Osteocyte (in vitro differentiated cells): ENCODE measurements around the gene PIK3C2B. TPM values are rescaled to one million over a fixed set of nuclear protein-coding genes. Genes with fewer than 3 reads are reported as not detected.

Source experiments
- DNase-seq: peaks from one replicate; pipeline ENCODE4 v3.0.0; 2021; ENCODE audit warnings: mixed read lengths; ENCODE audit not compliant: unreplicated experiment; ENCODE audit errors: extremely low spot score
- H3K27ac Mint-ChIP-seq: one replicate; pipeline ENCODE4 v1.8.0; 2021; ENCODE audit warnings: mild to moderate bottlenecking, mixed read lengths; ENCODE audit not compliant: unreplicated experiment
- H3K27me3 Mint-ChIP-seq: one replicate; pipeline ENCODE4 v1.8.0; 2021; ENCODE audit warnings: mixed read lengths; ENCODE audit not compliant: unreplicated experiment
- H3K36me3 Mint-ChIP-seq: one replicate; pipeline ENCODE4 v1.8.0; 2021; ENCODE audit warnings: mixed read lengths; ENCODE audit not compliant: unreplicated experiment
- H3K4me1 Mint-ChIP-seq: one replicate; pipeline ENCODE4 v1.8.0; 2021; ENCODE audit warnings: mixed read lengths; ENCODE audit not compliant: unreplicated experiment
- H3K4me3 Mint-ChIP-seq: one replicate; pipeline ENCODE4 v1.8.0; 2021; ENCODE audit warnings: mild to moderate bottlenecking, moderate library complexity, mixed read lengths; ENCODE audit not compliant: unreplicated experiment
- H3K9me3 Mint-ChIP-seq: one replicate; pipeline ENCODE4 v1.8.0; 2021; ENCODE audit warnings: mixed read lengths; ENCODE audit not compliant: unreplicated experiment
- total RNA-seq: library from RNA; stranded (reverse); gene quantifications from 2 replicates; pipeline ENCODE4 v1.2.1, GENCODE V29; 2021
- TF ChIP-seq, protein P1 (sequence below): fragments of 200-600 bp; sonication (generic); IDR thresholded peaks from 2 replicates; pipeline ENCODE4 v1.5.0; 2021; ENCODE audit warnings: antibody characterized with exemption, mild to moderate bottlenecking, moderate library complexity

Gene PIK3C2B
- total RNA-seq, 1 donor from 2014 or later: 17.5 TPM

DNA sequence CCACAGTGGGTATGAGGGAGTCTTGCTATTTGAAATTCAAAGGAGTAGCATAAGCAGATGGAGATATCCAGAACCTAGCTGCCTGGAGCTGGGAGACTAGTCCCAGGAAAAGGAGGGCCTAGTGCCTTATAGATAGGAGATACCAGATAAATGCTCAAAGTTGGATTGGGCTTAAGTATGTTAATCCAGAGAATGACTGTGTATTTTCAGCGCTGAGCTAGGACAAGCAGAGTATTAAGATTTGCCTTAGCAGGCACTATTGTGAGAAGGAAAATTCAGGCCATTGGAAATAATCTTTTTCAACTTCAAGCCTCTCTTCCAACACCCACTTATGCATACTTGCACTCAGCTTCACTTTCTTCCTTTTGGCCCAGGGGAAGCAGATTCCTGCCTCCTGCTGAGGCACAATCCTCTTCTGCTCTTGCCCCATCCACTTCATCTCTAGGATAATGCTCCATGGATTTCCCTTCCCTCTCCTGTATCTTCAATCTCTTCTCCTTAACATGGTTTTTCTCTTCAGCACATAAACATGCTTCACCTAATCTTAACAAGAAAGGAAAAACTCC is 21.1 kb downstream of the PIK3C2B start:
- Mint-ChIP-seq H3K27ac (no peak overlapping the region), H3K4me3 (no peak overlapping the region), H3K36me3 (peaks cover 12% of the 10 kb centered on the region), H3K9me3 (no peaks in the 10 kb centered on the region), H3K4me1 (peaks cover 50% of the 10 kb centered on the region), H3K27me3 (no peaks in the 10 kb centered on the region)
- DNase-seq: no peak
- TF ChIP-seq, protein P1, sequence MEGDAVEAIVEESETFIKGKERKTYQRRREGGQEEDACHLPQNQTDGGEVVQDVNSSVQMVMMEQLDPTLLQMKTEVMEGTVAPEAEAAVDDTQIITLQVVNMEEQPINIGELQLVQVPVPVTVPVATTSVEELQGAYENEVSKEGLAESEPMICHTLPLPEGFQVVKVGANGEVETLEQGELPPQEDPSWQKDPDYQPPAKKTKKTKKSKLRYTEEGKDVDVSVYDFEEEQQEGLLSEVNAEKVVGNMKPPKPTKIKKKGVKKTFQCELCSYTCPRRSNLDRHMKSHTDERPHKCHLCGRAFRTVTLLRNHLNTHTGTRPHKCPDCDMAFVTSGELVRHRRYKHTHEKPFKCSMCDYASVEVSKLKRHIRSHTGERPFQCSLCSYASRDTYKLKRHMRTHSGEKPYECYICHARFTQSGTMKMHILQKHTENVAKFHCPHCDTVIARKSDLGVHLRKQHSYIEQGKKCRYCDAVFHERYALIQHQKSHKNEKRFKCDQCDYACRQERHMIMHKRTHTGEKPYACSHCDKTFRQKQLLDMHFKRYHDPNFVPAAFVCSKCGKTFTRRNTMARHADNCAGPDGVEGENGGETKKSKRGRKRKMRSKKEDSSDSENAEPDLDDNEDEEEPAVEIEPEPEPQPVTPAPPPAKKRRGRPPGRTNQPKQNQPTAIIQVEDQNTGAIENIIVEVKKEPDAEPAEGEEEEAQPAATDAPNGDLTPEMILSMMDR: no peak

DNA sequence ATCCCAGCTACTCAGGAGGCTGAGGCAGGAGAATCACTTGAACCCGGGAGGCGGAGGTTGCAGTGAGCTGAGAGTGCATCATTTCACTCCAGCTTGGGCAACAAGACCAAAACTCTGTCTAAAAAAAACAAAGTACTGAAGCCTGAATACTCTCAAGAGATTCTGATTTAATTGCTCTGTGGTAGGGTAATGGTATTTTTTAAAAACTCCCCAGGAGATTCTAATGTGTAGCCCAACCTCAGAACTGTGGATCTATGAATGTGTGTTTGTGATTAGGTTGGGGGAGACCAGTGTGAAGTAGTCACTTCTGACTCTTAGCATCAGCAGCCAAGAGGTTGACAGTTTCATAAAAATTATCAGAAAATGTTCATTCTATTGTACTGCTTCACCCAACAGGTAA is 21.9 kb downstream of the PIK3C2B start:
- Mint-ChIP-seq H3K4me1 (peaks cover 42% of the 10 kb centered on the region), H3K36me3 (peaks cover 12% of the 10 kb centered on the region), H3K27ac (no peak overlapping the region), H3K27me3 (no peaks in the 10 kb centered on the region), H3K4me3 (no peak overlapping the region), H3K9me3 (no peaks in the 10 kb centered on the region)
- DNase-seq: no peak
- TF ChIP-seq, protein P1: no peak

DNA sequence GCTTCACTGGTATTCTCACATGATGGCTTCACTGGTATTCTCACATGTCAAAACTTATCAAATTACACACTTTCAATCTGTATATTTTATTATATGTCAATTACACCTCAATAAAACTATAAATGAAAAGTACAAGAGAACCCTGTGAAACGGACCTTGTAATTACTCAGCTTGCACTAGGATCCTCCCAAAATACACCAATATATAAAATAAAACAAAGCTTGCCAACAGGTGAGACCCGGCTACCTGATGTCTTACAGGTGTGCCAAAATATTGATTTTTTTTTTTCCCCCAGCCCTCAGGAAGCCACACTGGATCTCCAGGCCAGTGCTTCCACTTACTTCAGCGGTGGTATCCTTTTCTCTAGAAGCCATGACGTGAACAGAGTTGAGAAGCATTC is 22.9 kb downstream of the PIK3C2B start:
- peaks cover 37% of the 10 kb centered on the region for H3K4me1 Mint-ChIP-seq
- TF ChIP-seq, protein P1: no peak

DNA sequence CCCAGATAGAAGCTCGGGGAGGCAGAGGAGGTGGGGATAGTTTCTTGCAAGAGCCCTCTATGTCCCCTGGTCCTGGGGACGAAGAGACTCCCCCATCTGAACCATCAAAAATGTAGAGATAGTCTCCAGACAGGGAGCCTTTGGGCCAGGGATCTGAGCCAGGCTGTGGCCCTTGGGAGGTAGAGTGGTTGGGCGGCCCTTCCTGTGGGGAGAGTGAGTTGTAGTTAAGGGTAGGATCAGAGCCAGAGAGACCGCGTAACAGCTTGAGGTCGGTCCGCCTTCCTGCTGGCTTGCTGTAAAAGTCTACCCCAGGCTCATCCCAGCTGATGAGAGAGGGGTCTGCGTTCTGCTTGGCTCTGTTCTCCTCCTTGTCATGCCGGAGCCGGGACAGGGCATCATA is 25.3 kb downstream of the PIK3C2B start:
- H3K4me1 Mint-ChIP-seq: peaks cover 24% of the 10 kb centered on the region

More for the DNA sequence above, 22.9 kb downstream of the PIK3C2B start:
- H3K36me3 Mint-ChIP-seq: peaks cover 10% of the 10 kb centered on the region
- H3K27me3 Mint-ChIP-seq: no peaks in the 10 kb centered on the region
- DNase-seq: no peak
- no peak overlapping the region for H3K4me3 Mint-ChIP-seq
- H3K27ac Mint-ChIP-seq: no peak overlapping the region
- H3K9me3 Mint-ChIP-seq: no peaks in the 10 kb centered on the region

DNA sequence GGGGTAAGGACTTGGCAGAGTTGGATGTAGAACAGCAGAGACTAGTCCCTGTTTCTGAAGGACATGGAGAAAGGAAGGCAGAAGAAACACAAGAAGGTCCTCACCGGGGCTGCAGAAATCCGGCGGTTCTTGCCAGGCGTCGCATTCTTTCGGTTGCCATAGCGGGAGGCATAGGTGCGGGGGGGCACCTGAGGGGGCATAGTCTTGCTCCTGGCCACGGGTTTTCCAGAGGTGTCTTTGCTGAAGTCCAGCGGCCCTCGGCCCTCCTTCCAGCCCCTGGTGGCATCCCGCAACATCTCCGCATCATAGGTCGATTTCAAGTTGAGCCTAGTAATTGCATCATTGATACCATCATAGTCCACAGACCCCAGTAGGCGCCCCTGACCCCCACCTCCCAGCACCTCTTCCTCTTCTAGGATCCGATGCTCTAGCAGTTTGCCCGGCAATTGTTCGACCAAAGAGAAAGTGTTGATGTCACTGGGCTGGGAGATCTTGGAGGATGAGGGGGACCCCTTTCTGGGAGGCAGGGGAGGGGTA is 25.8 kb downstream of the PIK3C2B start:
- Mint-ChIP-seq H3K9me3 (no peaks in the 10 kb centered on the region), H3K4me3 (no peak overlapping the region), H3K36me3 (peaks cover 15% of the 10 kb centered on the region), H3K27ac (no peak overlapping the region), H3K4me1 (peaks cover 22% of the 10 kb centered on the region), H3K27me3 (no peaks in the 10 kb centered on the region)
- TF ChIP-seq, protein P1: no peak
- no peak for DNase-seq

More for the DNA sequence above, 25.3 kb downstream of the PIK3C2B start:
- Mint-ChIP-seq H3K27me3 (no peaks in the 10 kb centered on the region), H3K27ac (no peak overlapping the region), H3K9me3 (no peaks in the 10 kb centered on the region), H3K36me3 (peaks cover 12% of the 10 kb centered on the region), H3K4me3 (no peak overlapping the region)
- TF ChIP-seq, protein P1: no peak
- DNase-seq: no peak
